ENCODE measurements around the gene PLA2G4A.

- no peak for TF ChIP-seq EZH2 (IDR thresholded peaks at IDR 0.05; ENCODE audit: borderline replicate concordance, insufficient read depth, low read length, poor library complexity, severe bottlenecking)
- TF ChIP-seq CTCF (IDR thresholded peaks at IDR 0.05; ENCODE audit: poor library complexity, severe bottlenecking): no peak
- TF ChIP-seq TAF1 (IDR thresholded peaks at IDR 0.05; ENCODE audit: low read depth): no peak
- no peak for TF ChIP-seq POLR2AphosphoS5 (IDR thresholded peaks at IDR 0.05)
- no peak for TF ChIP-seq MXI1 (conservative IDR thresholded peaks at IDR 0.05; ENCODE audit: poor library complexity, severe bottlenecking)
- TF ChIP-seq SMC3 (conservative IDR thresholded peaks at IDR 0.05; ENCODE audit: poor library complexity): no peak
- TF ChIP-seq EP300 (conservative IDR thresholded peaks at IDR 0.05; ENCODE audit: poor library complexity, severe bottlenecking): no peak
These were observed 25.4 kb downstream of the PLA2G4A start for GRCh38 chr1:186854102-186854501.

Measured in neural cell (in vitro differentiated cells).